Activated CD4-positive, CD25-positive, alpha-beta regulatory T cell treated with anti-CD3 and anti-CD28 coated beads, Interleukin-2, amount 50 U/mL, for 16 hours (primary cell): ENCODE results near the gene CXCR3.
"Not testable (repeated sequence)": the region's sequence is repeated elsewhere in the genome, so short reads cannot be mapped to it uniquely, and the experiment has no call there.

Experiments used
- DNase-seq: peaks from one replicate; pipeline ENCODE4 v3.0.0-alpha.2; 2020; ENCODE audit warnings: low read depth, low spot score

The CXCR3 gene

DNA sequence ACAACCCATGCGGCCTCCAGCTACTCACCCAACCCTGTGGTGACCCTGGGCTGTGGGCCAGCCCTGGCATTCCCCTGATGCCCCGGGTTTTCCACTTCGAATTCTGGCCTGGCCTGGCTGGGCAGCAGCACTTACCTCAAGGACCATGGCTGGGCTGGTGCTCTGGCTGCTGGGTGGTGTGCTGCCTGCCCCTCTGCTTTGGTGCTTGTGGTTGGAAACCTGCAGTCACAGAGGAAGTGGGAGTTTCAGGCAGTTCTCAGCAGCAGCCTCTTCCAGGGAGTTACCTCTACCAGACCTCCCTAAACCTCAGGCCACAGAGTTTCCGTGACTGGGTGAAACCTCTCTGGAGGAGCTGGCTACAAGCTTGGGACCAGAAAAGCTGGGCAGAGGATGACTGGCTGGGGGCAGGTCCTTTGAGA is at the start of gene CXCR3:
Gene CXCR3, minus strand, starts transcription at position 209 of the 419 bp plus-strand sequence. Its CDS starts 62 bp downstream, at position 147.
- peak; percentile 14 for DNase-seq

DNA sequence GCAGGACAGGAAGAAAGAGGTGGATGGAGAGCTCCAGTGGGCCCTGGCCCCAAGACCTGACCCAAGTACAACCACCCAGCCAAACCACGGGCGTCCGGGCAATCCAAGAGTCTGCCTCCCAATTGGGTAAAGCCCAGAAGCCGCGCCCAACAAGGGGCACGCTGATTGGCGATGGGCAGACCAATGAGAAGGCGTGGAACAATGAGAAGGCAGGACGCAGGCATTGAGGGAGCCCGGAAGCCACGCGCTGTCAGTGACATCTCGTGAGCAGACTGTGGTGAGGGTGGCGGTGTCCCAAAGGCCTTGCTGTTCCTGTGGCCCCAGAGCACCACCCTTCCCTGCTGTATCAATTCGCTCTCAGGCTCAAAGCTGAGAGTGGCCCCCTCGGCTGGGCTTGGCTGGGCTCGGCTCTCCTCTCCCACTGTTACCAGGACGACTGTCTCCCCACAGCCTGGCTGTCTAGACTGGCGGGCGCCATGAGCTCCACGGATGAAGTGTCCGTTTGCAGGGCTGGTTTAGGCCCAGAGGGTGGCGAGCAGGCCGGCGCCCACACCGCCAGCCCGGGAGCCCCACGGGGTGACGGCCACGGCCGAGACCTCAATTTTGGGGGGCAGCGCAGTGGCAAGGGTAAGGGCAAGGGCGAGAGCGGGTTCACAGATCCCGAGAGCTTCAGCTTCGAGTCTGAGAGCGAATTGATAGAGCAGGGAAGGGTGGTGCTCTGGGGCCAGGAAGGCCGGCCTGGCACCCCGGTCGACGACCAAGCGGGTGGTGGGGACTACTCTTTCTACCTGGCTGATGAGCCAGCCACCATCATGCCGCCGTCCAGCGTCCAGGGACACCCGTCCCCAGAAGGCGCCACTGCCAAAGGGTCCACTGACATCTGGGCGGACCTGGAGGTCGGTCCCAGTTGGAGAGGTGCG is 49.3 kb upstream of the CXCR3 start, which contains the start of gene LOC101059915:
Gene LOC101059915, plus strand, starts transcription at position 219 of the 920 bp plus-strand sequence.
- no peak for DNase-seq

DNA sequence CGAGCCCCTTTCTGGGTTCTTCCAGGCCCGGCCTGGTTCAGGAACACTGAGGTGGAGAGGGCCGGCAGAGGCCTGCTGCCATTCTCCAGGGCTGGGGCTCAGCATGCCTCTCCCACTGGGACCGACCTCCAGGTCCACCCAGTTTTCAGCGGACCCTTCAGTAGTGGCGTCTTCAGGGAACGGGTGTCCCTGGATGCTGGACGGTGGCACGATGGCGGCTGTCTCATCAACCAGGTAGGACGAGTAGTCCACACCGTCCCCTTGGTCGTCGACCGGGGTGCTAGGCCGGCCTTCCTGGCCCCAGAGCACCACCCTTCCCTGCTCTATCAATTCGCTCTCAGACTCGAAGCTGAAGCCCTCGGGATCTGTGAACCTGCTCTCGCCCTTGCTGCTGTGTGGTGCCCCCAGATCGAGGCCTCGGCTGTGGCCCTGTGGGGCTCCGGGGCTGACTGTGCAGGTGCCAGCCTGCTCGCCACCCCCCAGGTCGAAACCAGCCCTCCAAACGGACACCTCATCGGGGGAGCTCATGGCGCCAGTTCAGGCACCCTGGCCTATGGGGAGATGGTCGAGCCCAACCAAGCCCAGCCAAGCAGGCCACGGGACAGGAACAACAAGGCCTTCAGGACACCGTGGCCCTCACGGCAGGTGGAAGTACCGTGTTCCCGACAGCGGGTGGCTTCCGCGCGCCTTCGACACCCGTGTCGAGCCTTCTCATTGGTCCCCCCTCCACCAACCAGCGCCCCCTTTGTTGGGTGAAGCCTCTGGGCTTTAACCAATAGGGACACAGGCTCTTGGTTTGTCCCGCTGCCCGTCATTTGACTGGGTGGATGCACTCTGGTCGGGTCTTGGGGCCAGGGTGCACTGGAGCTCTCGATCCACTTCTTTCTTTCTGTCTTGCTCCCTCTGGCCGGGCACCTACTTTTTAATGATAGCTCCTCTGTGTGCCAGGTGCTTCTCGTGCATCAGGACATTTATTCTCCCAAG is 48.2 kb upstream of the CXCR3 start:
- no peak for DNase-seq

DNA sequence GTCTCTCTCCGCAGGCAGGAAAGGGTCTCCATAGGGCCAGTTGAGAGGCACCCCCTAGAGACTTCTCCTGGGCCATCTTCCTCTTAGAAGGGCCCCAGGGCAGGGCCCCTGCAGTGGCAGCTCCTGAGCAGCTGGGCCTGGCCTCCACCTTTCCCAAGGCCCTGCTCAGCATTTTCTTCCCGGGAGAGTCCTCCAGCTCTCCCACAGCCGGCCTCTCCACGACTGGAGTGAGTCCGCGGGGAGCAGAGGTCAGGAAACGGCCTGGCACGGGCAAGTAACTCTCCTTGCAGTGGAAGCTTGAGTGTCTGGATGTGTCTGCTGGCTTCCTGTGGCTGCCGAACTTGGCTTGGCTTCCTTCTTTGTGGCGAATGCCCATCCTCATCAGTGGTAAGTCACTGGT is 47.4 kb upstream of the CXCR3 start:
- DNase-seq, result no peak

DNA sequence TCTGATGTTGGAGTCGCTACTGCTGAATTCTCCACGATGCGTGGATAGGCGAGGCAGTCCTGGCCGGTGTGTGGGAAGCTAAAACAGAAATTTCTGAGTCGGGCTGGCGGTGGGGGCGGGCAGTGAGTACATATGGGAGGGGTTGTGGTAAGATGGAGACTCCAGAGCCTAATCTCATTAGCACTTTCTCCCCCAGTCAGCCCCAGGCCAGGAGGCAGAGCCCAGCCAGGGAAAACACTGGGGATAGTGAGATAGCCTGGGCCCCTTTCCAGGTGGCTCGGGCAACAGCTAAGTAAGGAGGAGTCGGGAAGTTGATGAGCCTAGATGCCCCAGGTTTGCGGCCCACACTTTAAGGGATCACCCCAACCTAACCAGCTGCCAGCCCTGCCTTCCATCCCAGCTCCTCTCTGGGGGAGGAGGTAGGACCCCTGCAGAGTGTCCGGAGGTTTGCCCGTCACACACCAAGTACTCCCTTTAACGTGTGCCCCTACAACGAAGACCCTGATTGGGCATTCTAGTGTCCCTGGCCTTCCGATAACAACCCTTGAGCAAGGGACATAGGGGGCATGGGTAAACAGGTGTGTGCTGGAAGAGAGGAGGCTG is 46.7 kb upstream of the CXCR3 start:
- no peak for DNase-seq

DNA sequence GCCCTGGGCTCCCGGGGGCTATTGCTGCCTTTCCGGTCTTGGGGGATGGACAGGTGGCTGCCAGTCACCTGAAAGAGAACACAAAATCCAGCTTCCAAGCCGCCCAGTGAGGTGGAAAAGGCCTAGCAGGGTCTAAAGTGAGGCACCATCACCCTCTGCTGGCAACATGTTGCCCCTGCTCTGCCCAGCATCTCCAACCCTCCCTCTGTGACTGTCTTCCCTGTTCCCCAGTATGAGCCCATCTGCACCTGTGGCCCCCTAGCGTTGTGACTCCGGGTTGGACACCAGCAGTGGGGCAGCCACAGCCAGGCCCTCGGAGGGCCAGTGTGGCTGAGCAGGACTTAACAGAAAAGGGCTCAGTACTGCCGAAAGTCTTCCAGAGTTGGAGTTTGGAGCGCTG is 45.9 kb upstream of the CXCR3 start:
- not testable (repeated sequence) for DNase-seq

DNA sequence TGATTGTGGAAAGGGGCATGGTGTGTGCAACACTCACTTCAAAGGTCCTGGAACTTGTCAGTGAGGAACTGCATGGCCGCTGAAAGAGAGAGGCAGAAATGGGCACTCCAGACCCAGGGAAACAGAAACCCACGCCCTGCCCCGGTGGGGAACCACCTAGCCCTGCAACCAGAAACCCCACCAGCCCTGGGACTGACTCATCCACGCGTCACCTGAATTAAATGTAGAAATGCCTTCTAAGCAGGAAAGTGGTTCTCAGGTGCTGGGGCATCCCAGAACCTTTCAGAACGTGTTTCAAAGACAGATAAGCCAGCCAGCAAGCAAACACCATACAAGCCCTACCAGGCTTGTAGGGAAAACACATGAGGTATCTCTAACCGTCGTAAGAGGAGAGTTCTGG is 44.9 kb upstream of the CXCR3 start:
- peak; percentile 13 for DNase-seq

DNA sequence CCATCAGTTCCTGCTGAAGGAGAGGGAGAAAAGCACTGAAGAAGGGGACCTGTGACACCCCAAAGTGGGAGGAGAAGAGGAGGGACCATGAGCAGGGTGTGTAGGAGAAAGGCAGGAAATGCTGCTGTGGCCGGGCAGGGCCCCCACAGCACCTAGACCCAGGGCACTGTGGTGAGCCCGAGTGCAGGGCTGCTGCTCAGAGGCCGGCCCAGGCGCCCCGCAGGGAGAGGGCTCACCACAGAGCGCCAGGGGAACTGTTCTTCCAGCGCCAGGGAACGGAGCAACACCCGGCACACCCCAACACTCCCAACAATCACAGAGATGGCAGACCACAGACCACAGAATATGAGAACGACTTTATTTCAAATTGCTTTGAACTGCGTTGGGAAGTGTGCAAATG is 44.3 kb upstream of the CXCR3 start:
- DNase-seq, result not testable (repeated sequence)

DNA sequence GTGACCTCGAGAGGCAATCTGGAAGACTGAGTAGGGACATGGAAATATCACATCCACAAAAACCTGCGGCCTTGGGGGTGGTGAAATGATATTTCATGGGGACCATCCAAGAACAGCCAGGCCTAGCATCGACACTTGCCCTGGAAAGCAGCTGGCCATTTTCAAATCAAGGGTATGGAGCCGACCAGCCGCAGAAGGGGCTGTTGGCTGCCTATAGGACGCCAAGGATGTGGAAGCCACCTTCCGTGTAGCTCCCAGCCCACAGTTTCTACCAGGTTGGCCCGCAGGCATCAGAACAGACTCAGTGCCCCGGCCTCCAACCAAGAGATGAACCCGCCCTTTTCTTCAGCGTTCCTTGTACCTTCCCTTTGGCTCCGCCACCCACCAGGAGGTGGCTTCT is 43.6 kb upstream of the CXCR3 start:
- DNase-seq, result no peak

DNA sequence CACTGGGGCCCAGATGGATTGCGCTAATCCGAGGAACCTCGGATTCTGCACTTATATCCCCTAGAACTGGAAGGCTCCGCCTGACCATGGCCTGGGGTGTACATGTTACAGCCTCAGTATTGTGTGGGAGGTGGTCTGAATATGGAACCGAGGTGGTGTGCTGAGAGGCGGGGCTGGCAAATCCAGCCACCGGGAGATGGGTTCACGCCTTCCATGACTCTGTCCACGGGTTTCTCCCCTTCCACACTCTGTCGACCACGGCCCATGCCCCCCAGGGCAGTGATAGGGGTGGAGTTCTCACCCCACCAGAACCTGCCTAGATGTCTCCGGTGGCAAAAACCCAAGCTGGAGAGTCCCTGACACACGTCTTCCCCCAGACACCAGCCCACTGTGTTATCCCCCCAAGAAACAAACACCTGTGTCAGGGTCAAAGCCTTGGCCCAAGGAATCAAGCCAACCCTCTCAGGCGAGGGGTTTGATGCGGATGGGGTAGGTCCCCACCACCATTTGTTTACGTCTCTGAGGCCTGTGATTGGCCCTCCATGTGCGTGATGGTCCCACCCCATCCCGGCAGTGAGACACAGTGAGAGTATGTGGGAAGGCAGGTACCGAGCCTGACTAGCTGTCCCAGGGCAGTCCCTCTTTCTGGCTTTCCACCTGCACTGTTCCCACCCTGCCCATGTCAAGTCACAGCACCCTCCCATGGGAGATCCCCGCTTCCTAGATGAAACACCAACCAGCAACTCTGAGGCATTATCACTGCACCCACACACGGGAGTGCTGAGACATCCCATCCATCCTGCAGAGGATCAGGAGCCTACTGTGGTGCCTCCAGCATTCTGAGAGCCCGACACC is 42.5 kb upstream of the CXCR3 start:
- no peak for DNase-seq

DNA sequence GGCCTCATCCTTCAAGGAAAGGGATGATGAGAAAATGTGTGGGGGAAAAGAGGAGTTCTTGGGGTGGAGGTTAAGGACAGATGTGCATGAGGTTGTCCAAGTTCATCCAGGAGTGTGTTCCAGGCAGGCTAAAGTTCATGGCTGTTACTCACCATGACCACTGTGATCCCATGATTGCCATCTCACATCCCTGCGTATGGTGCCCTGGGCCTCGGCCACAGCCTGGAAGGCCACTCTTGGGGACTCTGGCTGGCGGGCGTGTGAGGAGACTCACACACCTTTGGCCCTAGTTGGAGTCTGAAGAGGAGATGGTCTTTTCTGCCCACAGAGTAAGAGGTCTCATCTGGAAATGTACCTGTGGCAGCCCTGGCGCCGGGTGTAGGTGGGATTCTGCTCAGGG is 41.6 kb upstream of the CXCR3 start:
- no peak for DNase-seq

DNA sequence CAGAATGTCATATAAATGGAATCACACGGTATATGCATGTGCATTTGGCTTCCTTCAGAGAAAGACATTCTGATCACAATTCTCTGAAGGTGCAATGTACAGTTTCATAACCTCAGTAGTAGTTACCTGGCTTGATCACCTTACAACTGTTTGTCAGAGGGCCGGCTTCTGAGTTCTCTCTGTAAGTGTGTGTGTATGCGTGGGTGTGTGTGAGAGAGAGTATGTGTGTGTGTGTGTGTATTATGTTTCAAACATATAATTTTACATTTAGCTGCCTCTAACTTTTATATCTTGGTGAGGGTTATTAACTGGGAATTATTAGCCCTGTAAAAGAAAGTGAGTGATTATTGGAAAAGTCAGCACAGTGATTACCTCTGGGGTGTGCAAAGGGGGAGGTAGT is 41.0 kb upstream of the CXCR3 start:
- DNase-seq, result no peak

DNA sequence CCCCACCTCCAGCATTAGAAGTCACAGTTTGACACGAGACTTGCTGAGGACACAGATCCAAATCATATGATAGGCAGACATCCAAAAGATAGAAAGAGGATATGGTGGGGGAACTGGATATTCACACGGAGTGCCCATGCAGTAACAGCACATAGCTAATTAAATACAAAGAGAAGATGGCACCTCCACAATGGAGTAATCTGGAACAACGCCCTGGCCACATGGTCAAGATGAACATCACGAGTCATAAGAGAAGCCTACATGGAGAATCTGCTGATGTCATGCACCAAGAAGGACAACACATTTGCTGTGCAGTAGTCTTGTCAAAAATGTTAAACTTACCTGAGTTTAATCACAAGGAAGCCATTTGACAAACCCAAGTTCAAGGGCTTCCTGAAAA is 39.0 kb upstream of the CXCR3 start:
- DNase-seq, result no peak

DNA sequence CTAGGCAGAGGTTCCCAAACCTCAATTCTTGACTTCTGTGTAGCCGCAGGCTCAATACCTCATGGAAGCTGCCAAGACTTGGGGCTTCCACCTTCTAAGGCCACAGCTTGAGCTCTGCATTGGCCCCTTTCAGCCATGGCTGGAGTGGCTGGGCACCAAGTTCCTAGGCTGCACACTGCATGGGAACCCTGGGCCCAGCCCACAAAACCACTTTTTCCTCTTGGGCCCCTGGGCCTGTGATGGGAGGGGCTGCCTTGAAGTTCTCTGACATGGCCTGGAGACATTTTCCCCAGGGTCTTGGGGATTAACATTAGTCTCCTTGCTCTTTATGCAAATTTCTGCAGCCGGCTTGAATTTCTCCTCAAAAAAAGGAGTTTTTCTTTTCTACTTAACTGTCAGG is 35.0 kb upstream of the CXCR3 start:
- DNase-seq, result no peak

DNA sequence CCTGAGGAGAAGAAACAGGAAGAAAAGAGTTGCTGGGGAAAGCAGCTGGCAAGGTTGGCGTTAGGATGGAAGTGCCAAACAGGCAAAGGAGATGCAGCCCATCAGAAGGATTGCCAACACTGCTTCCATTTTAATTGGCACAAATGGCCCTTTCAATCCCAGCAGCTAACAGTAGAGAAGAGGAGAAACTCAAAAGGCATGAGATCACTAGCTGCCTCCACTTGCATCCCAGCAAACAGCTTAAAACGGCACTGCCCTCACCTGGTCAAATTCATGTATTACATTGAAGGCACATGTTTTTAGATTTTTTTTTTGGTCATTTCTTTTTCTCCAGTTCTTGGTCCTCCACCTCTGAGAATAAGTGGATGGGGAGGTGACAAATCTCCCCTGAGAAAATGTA is 34.1 kb upstream of the CXCR3 start:
- peak; percentile 18 for DNase-seq

DNA sequence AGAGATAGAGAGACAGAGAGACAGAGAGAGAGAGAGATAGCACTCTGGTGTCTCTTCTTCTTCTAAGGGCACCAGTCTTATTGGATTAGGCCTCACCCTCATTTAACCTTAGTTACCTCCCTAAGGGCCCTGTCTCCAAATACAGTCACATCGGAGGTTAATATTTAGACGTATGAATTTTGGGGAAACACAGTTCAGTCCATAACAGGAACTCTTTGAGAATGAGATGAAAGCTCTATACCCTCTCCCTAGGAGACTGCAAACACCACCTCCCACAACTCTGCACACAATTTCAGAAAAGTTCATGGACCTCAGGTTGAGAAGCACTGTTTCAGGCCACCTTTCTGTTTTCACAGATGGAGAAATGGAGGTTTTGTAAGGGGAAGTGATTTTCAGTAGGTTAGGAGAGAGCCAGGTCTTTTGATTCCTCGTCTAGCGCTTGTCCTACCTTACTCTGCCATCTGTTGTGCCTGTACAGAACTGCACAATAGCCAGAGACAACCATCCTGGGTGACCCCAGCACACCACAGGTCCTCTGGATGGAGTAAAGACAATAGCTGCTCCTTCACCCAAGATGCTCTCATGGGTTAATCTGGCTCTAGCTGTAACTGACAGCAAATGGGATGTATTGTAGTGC is 32.1 kb upstream of the CXCR3 start:
- no peak for DNase-seq

DNA sequence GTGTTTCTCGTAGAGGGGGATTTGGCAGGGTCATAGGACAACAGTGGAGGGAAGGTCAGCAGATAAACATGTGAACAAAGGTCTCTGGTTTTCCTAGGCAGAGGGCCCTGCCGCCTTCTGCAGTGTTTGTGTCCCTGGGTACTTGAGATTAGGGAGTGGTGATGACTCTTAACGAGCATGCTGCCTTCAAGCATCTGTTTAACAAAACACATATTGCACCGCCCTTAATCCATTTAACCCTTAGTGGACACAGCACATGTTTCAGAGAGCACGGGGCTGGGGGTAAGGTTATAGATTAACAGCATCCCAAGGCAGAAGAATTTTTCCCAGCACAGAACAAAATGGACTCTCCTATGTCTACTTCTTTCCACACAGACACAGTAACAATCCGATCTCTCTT is 26.1 kb upstream of the CXCR3 start:
- DNase-seq, result not testable (repeated sequence)

DNA sequence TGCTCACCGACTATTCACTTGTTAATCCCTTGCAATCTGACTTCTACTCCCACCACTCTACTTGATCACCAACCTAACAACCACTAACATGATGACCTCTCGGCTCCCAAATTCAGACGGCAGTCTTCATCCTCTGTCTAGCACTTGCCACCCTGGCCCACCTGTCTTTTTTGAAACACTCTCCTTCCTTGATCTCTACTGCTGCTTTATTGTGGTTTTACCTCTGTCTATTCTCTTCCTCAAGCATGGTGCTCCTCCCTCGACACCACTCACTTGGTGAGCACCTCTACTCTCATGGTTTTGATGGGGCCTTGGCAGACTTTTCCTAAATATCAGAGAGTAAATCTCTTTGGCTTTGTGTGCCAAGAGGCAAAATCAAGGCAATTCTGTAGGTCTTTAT is 21.7 kb upstream of the CXCR3 start:
- no peak for DNase-seq

DNA sequence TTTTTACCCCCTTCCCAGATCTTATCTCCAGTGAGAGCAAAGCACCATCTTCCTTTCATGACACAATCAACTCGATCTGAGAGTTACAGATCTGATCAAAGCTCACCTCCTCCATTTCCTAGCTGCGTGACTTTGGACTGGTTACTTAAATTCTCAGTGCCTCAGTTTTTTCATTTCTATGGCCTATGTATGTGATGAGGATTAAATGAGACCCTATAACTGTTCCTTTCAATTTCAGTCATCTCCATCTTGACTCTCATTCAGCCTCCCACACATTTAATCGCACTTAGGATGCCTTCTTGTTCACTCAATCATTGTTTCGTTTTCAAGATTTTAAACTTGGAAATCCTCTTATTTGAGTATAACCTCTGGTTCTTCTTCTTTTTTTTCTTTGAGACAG is 20.1 kb upstream of the CXCR3 start:
- no peak for DNase-seq

DNA sequence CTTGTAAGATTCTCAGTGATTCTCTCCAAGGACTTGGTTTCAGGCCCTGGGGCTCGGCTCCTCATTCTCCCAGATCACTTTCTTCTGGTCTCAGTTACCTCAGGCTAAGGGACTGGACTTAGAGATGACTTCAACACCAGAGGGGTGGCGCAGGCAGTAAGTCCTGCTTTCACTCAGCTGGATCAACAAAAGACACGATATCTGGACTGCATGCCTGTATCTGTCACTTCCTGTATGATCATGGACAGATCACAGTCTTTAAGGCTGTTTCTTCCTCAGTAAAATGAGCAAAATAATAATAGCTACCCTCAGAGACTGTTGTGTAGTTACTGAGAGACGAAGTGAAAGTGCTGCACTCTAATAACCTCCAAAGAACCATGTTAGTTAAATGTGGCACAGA is 19.5 kb upstream of the CXCR3 start:
- DNase-seq, result no peak
